A549 (cell line): ENCODE measurements around the gene NEDD9. TPM values are rescaled to one million over a fixed set of nuclear protein-coding genes. Genes with fewer than 3 reads are reported as not detected.

ENCODE experiments used
- ATAC-seq, 2 experiments: fragments of 200-7000 bp in 1 of 2; fragments of >200 bp in 1 of 2; cut with Nextera tagmentation in 1 of 2; cut with Tn5 transposase in 1 of 2; 3 replicates each; pipeline versions ENCODE4 v1.8.0 to v1.9.1; 2018 to 2020; ENCODE audit warnings: mild to moderate bottlenecking in 1 of 2, moderate library complexity in 1 of 2
- CTCF ChIA-PET: fragments of 300-600 bp; sonication (Branson Sonifier 250); formaldehyde crosslinking; extraction: SDS; loops from one replicate; lab custom pipeline; 2021; ENCODE audit warnings: antibody characterized with exemption, inconsistent platforms; lab: Yijun Ruan, JAX
- POLR2A ChIA-PET: fragments of 350-600 bp; formaldehyde crosslinking; extraction: SDS; loops from one replicate; lab custom pipeline; 2021; ENCODE audit warnings: antibody characterized with exemption, inconsistent platforms; lab: Yijun Ruan, JAX
- DNase-seq, 2 experiments: peaks; one replicate each; pipeline versions ENCODE4 v3.0.0 to v3.0.0-alpha.2; 2011 to 2016; ENCODE audit warnings: low read depth in 1 of 2, low spot score in 1 of 2
- FAIRE-seq: peaks from 2 replicates; lab custom pipeline; 2011; peaks lifted over from hg19 to GRCh38; lab: Jason Lieb, UNC
- H3K27ac ChIP-seq, 2 experiments: fragments of >200 bp; sonication (Bioruptor Twin); formaldehyde crosslinking; 3 replicates each; pipeline ENCODE4 v1.5.1; 2016 to 2017
- H3K4me1 ChIP-seq: fragments of >200 bp; sonication (Bioruptor Twin); formaldehyde crosslinking; 3 replicates; pipeline ENCODE4 v1.6.1; 2016
- H3K4me2 ChIP-seq: fragments of >200 bp; sonication (Bioruptor Twin); formaldehyde crosslinking; 3 replicates; pipeline ENCODE4 v1.6.1; 2016
- H3K4me3 ChIP-seq: fragments of >200 bp; sonication (Bioruptor Twin); formaldehyde crosslinking; 3 replicates; pipeline ENCODE4 v1.5.1; 2016
- H3K9me3 ChIP-seq: fragments of >200 bp; sonication (Bioruptor Twin); formaldehyde crosslinking; 3 replicates; pipeline ENCODE4 v1.6.1; 2016
- ATOH8 ChIP-seq: fragments of 250-450 bp; sonication (Bioruptor Pico); IDR thresholded peaks from 2 replicates; pipeline ENCODE4 v1.5.0; 2020; ENCODE audit warnings: low read depth, mild to moderate bottlenecking, moderate library complexity
- BHLHE40 ChIP-seq: IDR thresholded peaks from 2 replicates; pipeline ENCODE4 v1.6.1; 2012; ENCODE audit warnings: low read depth, low read length, inconsistent platforms
- CBX2 ChIP-seq: fragments of 200-600 bp; sonication (generic); IDR thresholded peaks from 2 replicates; pipeline ENCODE4 v1.6.1; 2016; ENCODE audit warnings: low read depth, mild to moderate bottlenecking, borderline replicate concordance
- CBX8 ChIP-seq: fragments of 200-600 bp; sonication (generic); IDR thresholded peaks from 2 replicates; pipeline ENCODE4 v1.6.1; 2016
- CEBPB ChIP-seq, 2 experiments: fragments of >200 bp in 1 of 2; sonication (Bioruptor Twin) in 1 of 2; formaldehyde crosslinking in 1 of 2; IDR thresholded peaks; 2 replicates each; pipeline ENCODE4 v1.6.1; 2012 to 2016
- EHF ChIP-seq: fragments of 250-450 bp; sonication (Bioruptor Pico); IDR thresholded peaks from 2 replicates; pipeline ENCODE4 v1.5.0; 2020; ENCODE audit warnings: mild to moderate bottlenecking
- EHMT2 ChIP-seq: fragments of 200-600 bp; sonication (generic); IDR thresholded peaks from 2 replicates; pipeline ENCODE4 v1.6.1; 2016; ENCODE audit warnings: antibody characterized with exemption, low read depth, mild to moderate bottlenecking, moderate library complexity
- FOSB ChIP-seq: fragments of 250-450 bp; sonication (Bioruptor Pico); IDR thresholded peaks from 2 replicates; pipeline ENCODE4 v1.5.0; 2020; ENCODE audit warnings: mild to moderate bottlenecking, moderate library complexity
- HDAC2 ChIP-seq: fragments of 200-600 bp; sonication (generic); IDR thresholded peaks from 2 replicates; pipeline ENCODE4 v1.6.1; 2016
- HES2 ChIP-seq: fragments of >200 bp; sonication (Bioruptor Twin); formaldehyde crosslinking; IDR thresholded peaks from 2 replicates; pipeline ENCODE4 v1.6.1; 2016
- HOXA7 ChIP-seq: fragments of 250-450 bp; sonication (Bioruptor Pico); IDR thresholded peaks from 2 replicates; pipeline ENCODE4 v1.5.0; 2020; ENCODE audit warnings: mild to moderate bottlenecking, moderate library complexity
- HOXB13 ChIP-seq: fragments of 250-450 bp; sonication (Bioruptor Pico); IDR thresholded peaks from 2 replicates; pipeline ENCODE4 v1.5.0; 2020; ENCODE audit warnings: low read depth, mild to moderate bottlenecking, moderate library complexity
- MAFK ChIP-seq: fragments of 450-650 bp; IDR thresholded peaks from 2 replicates; pipeline ENCODE4 v1.6.1; 2014; ENCODE audit not compliant: partially characterized antibody
- MAZ ChIP-seq: fragments of 150-350 bp; IDR thresholded peaks from 2 replicates; pipeline ENCODE4 v1.6.1; 2014; ENCODE audit warnings: antibody characterized with exemption, low read depth, low read length, borderline replicate concordance
- PBX3 ChIP-seq: IDR thresholded peaks from 2 replicates; pipeline ENCODE4 v1.6.1; 2012
- POLR2A ChIP-seq: IDR thresholded peaks from 2 replicates; pipeline ENCODE4 v1.6.1; 2012; ENCODE audit warnings: mild to moderate bottlenecking, low read length
- POLR2AphosphoS2 ChIP-seq: conservative IDR thresholded peaks from 2 replicates; pipeline ENCODE4 v1.6.1; 2012; ENCODE audit warnings: low read length, improper control_type of control experiment, inconsistent platforms
- RAD21 ChIP-seq, 2 experiments: fragments of >200 bp in 1 of 2; sonication (Bioruptor Twin) in 1 of 2; formaldehyde crosslinking in 1 of 2; IDR thresholded peaks in 1 of 2; conservative IDR thresholded peaks in 1 of 2; 2 replicates in 1 of 2; 3 replicates in 1 of 2; pipeline ENCODE4 v1.6.1; 2012 to 2018; ENCODE audit warnings: inconsistent platforms in 1 of 2
- SMC3 ChIP-seq: fragments of >200 bp; sonication (Bioruptor Twin); formaldehyde crosslinking; IDR thresholded peaks from 3 replicates; pipeline ENCODE4 v1.6.1; 2018; ENCODE audit warnings: inconsistent platforms
- SREBF2 ChIP-seq: fragments of 450-650 bp; IDR thresholded peaks from 2 replicates; pipeline ENCODE4 v1.6.1; 2014; ENCODE audit warnings: mild to moderate bottlenecking, moderate library complexity
- TFCP2L1 ChIP-seq: fragments of 250-450 bp; sonication (Bioruptor Pico); IDR thresholded peaks from 2 replicates; pipeline ENCODE4 v1.5.0; 2021; ENCODE audit warnings: mild to moderate bottlenecking
- TP53 ChIP-seq: fragments of 250-450 bp; sonication (Bioruptor Pico); IDR thresholded peaks from 2 replicates; pipeline ENCODE4 v1.5.0; 2021; ENCODE audit warnings: mild to moderate bottlenecking, moderate library complexity
- ZC3H11A ChIP-seq: fragments of 450-650 bp; IDR thresholded peaks from 2 replicates; pipeline ENCODE4 v1.6.1; 2014; ENCODE audit warnings: antibody characterized with exemption, mild to moderate bottlenecking
- WGBS: methylation state at CpG from one replicate; pipeline ENCODE4 v1.1.6; 2017; ENCODE audit errors: missing lambda C conversion rate; 5-methylcytosine and 5-hydroxymethylcytosine counted together
- polyA plus RNA-seq, 4 experiments: library from polyadenylated mRNA; depleted of rRNA in 3 of 4; stranded (reverse); fragments of >200 nt; fragmentation: RNase III in 1 of 4; extraction: RNeasy Plus Mini Kit Qiagen cat#74134 plus additional on column Dnase treatment in 1 of 4; gene quantifications; 2 replicates in 3 of 4; 3 replicates in 1 of 4; pipeline ENCODE4 v1.2.3, GENCODE V29; 2011 to 2017
- TF ChIP-seq, protein P1 (sequence below): fragments of >200 bp; sonication (Bioruptor Twin); formaldehyde crosslinking; IDR thresholded peaks from 3 replicates; pipeline ENCODE4 v1.5.1; 2016
- TF ChIP-seq, protein P2 (sequence below): fragments of >200 bp; sonication (Bioruptor Twin); formaldehyde crosslinking; IDR thresholded peaks from 3 replicates; pipeline ENCODE4 v1.6.1; 2016

NEDD9 gene
- polyA plus RNA-seq, 2 of the 4 experiments (the other 2 are of a cell fraction), result 46.7 to 79.6 TPM

DNA sequence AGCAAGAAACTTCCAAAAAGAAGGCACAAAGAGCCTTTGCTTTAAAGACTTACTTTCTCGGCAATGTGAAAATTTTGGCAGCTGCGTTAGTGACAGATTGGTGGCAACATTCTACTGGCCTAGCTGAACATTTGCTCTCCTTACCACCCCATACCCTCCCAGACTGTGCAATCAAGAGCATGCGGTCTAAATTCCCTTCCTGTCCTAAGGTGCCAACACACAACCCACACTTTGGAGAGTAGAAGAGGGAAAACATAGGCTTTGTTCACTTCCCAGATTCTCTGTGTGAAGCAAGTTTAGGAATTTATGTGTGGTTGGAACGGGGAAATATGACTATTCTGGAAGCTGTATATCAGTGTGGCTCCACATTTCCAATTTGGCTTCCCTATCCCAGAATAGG lies 29.8 kb upstream of the NEDD9 start:
- ChIA-PET POLR2A (no interaction called here), CTCF (interaction anchor here (0.6 kb wide), 2 partner anchors 10 to 137 kb away, joined by 3 read pairs; no protein-coding TSS in a partner anchor)
- Histone ChIP-seq H3K4me2 (no peak overlapping the region), H3K9me3 (no peaks in the 10 kb centered on the region), H3K4me3 (no peak overlapping the region), H3K4me1 (peaks cover 19% of the 10 kb centered on the region), H3K27ac (0 out of 6 replicates have a peak overlapping the region, but pooled peaks of 1 of the 2 experiments have one; percentile 11)
- ATAC-seq (no peak), DNase-seq (no peak), FAIRE-seq (no peak)
- WGBS, result 89% methylated on average over 4 of the region's 4 CpGs
- TF ChIP-seq HOXA7 (CRISPR knock-in tag) (no peak), HDAC2 (no peak), CEBPB (IDR thresholded peaks at IDR 0.05) (no peak), CBX8 (no peak), PBX3 (no peak), POLR2A (no peak), EHMT2 (no peak), TP53 (no peak), MAFK (no peak), HES2 (no peak), ZC3H11A (no peak), BHLHE40 (no peak), HOXB13 (CRISPR knock-in tag) (no peak), SREBF2 (no peak), EHF (no peak), CBX2 (no peak)
- TF ChIP-seq, protein P1, sequence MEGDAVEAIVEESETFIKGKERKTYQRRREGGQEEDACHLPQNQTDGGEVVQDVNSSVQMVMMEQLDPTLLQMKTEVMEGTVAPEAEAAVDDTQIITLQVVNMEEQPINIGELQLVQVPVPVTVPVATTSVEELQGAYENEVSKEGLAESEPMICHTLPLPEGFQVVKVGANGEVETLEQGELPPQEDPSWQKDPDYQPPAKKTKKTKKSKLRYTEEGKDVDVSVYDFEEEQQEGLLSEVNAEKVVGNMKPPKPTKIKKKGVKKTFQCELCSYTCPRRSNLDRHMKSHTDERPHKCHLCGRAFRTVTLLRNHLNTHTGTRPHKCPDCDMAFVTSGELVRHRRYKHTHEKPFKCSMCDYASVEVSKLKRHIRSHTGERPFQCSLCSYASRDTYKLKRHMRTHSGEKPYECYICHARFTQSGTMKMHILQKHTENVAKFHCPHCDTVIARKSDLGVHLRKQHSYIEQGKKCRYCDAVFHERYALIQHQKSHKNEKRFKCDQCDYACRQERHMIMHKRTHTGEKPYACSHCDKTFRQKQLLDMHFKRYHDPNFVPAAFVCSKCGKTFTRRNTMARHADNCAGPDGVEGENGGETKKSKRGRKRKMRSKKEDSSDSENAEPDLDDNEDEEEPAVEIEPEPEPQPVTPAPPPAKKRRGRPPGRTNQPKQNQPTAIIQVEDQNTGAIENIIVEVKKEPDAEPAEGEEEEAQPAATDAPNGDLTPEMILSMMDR, result no peak
- TF ChIP-seq, protein P2, sequence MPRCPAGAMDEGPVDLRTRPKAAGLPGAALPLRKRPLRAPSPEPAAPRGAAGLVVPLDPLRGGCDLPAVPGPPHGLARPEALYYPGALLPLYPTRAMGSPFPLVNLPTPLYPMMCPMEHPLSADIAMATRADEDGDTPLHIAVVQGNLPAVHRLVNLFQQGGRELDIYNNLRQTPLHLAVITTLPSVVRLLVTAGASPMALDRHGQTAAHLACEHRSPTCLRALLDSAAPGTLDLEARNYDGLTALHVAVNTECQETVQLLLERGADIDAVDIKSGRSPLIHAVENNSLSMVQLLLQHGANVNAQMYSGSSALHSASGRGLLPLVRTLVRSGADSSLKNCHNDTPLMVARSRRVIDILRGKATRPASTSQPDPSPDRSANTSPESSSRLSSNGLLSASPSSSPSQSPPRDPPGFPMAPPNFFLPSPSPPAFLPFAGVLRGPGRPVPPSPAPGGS, result no peak

GRCh38 chr6:11260249-11261038 lies 28.0 kb upstream of the NEDD9 start:
- DNase-seq (no peak), ATAC-seq (no peak)
- no peaks in the 10 kb centered on the region for H3K9me3 ChIP-seq
- CTCF ChIA-PET, result no interaction called here
- no peak overlapping the region for H3K27ac ChIP-seq
- TF ChIP-seq TFCP2L1 (CRISPR knock-in tag), result no peak
- no peak for TF ChIP-seq ATOH8
- no peak for TF ChIP-seq POLR2AphosphoS2
- no peak for TF ChIP-seq FOSB
- TF ChIP-seq BHLHE40, result no peak
- TF ChIP-seq MAFK, result no peak
- TF ChIP-seq EHMT2, result no peak
- no peak for TF ChIP-seq SMC3
- TF ChIP-seq MAZ, result no peak
- no peak for TF ChIP-seq RAD21 (conservative IDR thresholded peaks at IDR 0.05 in 1 of 2, IDR thresholded peaks at IDR 0.05 in 1 of 2)
- TF ChIP-seq, all 56 proteins: peak for 0
- Histone ChIP-seq H3K4me3 (no peak overlapping the region), H3K4me2 (no peak overlapping the region), H3K4me1 (peaks cover 19% of the 10 kb centered on the region)
- POLR2A ChIA-PET, result no interaction called here
- WGBS, result 86% methylated on average over 4 of the region's 4 CpGs
- FAIRE-seq, result no peak
